DND-41 (cell line): ENCODE results near the gene ENTPD2.

Experiments
- ATAC-seq: fragments of 200-7000 bp; cut with Tn5 transposase; 3 replicates; pipeline ENCODE4 v1.9.1; 2021; ENCODE audit warnings: low read depth; ENCODE audit not compliant: insufficient read depth
- DNase-seq: peaks from one replicate; pipeline ENCODE4 v3.0.0-alpha.2; 2020
- H2AFZ ChIP-seq: 2 replicates; pipeline ENCODE4 v1.6.0; 2012; ENCODE audit warnings: low read depth, low read length
- H3K27ac ChIP-seq: 2 replicates; pipeline ENCODE4 v1.5.1; 2012; ENCODE audit warnings: low read length, inconsistent platforms
- H3K27me3 ChIP-seq: fragments of 200-600 bp; sonication (generic); 2 replicates; pipeline ENCODE4 v1.6.0; 2012; ENCODE audit warnings: low read length, mild to moderate bottlenecking, inconsistent platforms; ENCODE audit not compliant: insufficient read depth, poor library complexity
- H3K36me3 ChIP-seq: 2 replicates; pipeline ENCODE4 v1.5.1; 2012; ENCODE audit warnings: low read length, inconsistent platforms; ENCODE audit not compliant: insufficient read depth
- H3K4me1 ChIP-seq: 2 replicates; pipeline ENCODE4 v1.5.1; 2012; ENCODE audit warnings: mild to moderate bottlenecking, low read length; ENCODE audit not compliant: insufficient read depth
- H3K4me2 ChIP-seq: 2 replicates; pipeline ENCODE4 v1.6.0; 2012; ENCODE audit warnings: mild to moderate bottlenecking, moderate library complexity, low read length, inconsistent platforms; ENCODE audit not compliant: insufficient read depth
- H3K4me3 ChIP-seq, 2 experiments: fragments of 200-600 bp in 1 of 2; shearing (Covaris generic) in 1 of 2; 2 replicates each; pipeline ENCODE4 v1.5.1; 2012 to 2016; ENCODE audit warnings: inconsistent platforms in 2 of 2, low read length in 2 of 2, mild to moderate bottlenecking in 2 of 2, low read depth in 1 of 2, moderate library complexity in 1 of 2
- H3K79me2 ChIP-seq: 2 replicates; pipeline ENCODE4 v1.6.0; 2012; ENCODE audit warnings: low read length, inconsistent platforms; ENCODE audit not compliant: insufficient read depth
- H3K9ac ChIP-seq: 2 replicates; pipeline ENCODE4 v1.6.0; 2012; ENCODE audit warnings: low read depth, mild to moderate bottlenecking, inconsistent platforms, low read length, moderate library complexity
- H3K9me3 ChIP-seq: 2 replicates; pipeline ENCODE4 v1.5.1; 2012; ENCODE audit warnings: low read length, moderate library complexity, mild to moderate bottlenecking, inconsistent platforms; ENCODE audit not compliant: insufficient read depth, severe bottlenecking
- H4K20me1 ChIP-seq: 2 replicates; pipeline ENCODE4 v1.6.0; 2012; ENCODE audit warnings: low read length; ENCODE audit not compliant: insufficient read depth
- CTCF ChIP-seq: IDR thresholded peaks from 2 replicates; pipeline ENCODE4 v1.5.1; 2012; ENCODE audit warnings: borderline replicate concordance, low read length, moderate library complexity, mild to moderate bottlenecking; ENCODE audit not compliant: poor library complexity, severe bottlenecking; ENCODE audit errors: extremely low read depth
- EZH2 ChIP-seq: IDR thresholded peaks from 3 replicates; pipeline ENCODE4 v1.6.1; 2012; ENCODE audit warnings: borderline replicate concordance, low read depth, mild to moderate bottlenecking, moderate library complexity, low read length, inconsistent platforms; ENCODE audit not compliant: severe bottlenecking

The ENTPD2 gene

GRCh38 chr9:137075275-137075775 lies 21.5 kb upstream of the ENTPD2 start:
- no peak overlapping the region for H3K4me2 ChIP-seq
- no peak overlapping the region for H2AFZ ChIP-seq
- no peak overlapping the region for H3K4me3 ChIP-seq
- DNase-seq (no peak), ATAC-seq (no peak)
- no peak for TF ChIP-seq EZH2
- no peak for TF ChIP-seq CTCF
- no peaks in the 10 kb centered on the region for H3K27me3 ChIP-seq
- H3K9me3 ChIP-seq, result no peaks in the 10 kb centered on the region
- no peak overlapping the region for H3K9ac ChIP-seq
- no peaks in the 10 kb centered on the region for H3K36me3 ChIP-seq
- no peaks in the 10 kb centered on the region for H4K20me1 ChIP-seq
- H3K27ac ChIP-seq, result no peak overlapping the region
- H3K4me1 ChIP-seq, result peaks cover 11% of the 10 kb centered on the region
- H3K79me2 ChIP-seq, result peaks cover 3% of the 10 kb centered on the region; the same call in 1 of the 2 replicates

GRCh38 chr9:137074657-137075274 lies 20.9 kb upstream of the ENTPD2 start:
- DNase-seq (no peak), ATAC-seq (no peak)
- Histone ChIP-seq H4K20me1 (no peaks in the 10 kb centered on the region), H3K4me3 (no peak overlapping the region), H2AFZ (no peak overlapping the region), H3K4me2 (no peak overlapping the region), H3K4me1 (peaks cover 14% of the 10 kb centered on the region), H3K9ac (no peak overlapping the region), H3K27me3 (no peaks in the 10 kb centered on the region), H3K36me3 (no peaks in the 10 kb centered on the region), H3K27ac (no peak overlapping the region), H3K9me3 (no peaks in the 10 kb centered on the region), H3K79me2 (peaks cover 3% of the 10 kb centered on the region; the same call in 1 of the 2 replicates)
- no peak for TF ChIP-seq CTCF
- no peak for TF ChIP-seq EZH2

GRCh38 chr9:137073992-137074399 lies 20.1 kb upstream of the ENTPD2 start:
- H3K4me1 ChIP-seq, result peaks cover 22% of the 10 kb centered on the region
- no peak for DNase-seq
- H3K79me2 ChIP-seq, result peaks cover 11% of the 10 kb centered on the region
- no peak overlapping the region for H3K4me3 ChIP-seq
- H4K20me1 ChIP-seq, result peaks cover 8% of the 10 kb centered on the region
- ATAC-seq, result no peak
- H3K4me2 ChIP-seq, result no peak overlapping the region
- no peak overlapping the region for H3K27ac ChIP-seq
- no peaks in the 10 kb centered on the region for H3K27me3 ChIP-seq
- H2AFZ ChIP-seq, result no peak overlapping the region
- TF ChIP-seq EZH2, result no peak
- TF ChIP-seq CTCF, result no peak
- no peak overlapping the region for H3K9ac ChIP-seq
- no peaks in the 10 kb centered on the region for H3K36me3 ChIP-seq
- H3K9me3 ChIP-seq, result no peaks in the 10 kb centered on the region
